Upper lobe of left lung (tissue), 6 donors: ENCODE data around the gene BMP7. TPM values are rescaled to one million over a fixed set of nuclear protein-coding genes. Genes with fewer than 3 reads are reported as not detected.

ENCODE experiments used
- ATAC-seq, 2 donors: fragments of 200-7000 bp; cut with Tn5 transposase; one replicate each; pipeline ENCODE4 v1.9.1; 2022; ENCODE audit warnings: mild to moderate bottlenecking in 2 of 2, moderate library complexity in 2 of 2; ENCODE audit not compliant: low FRiP score in 2 of 2
- DNase-seq, 2 donors: peaks; one replicate each; pipeline ENCODE4 v3.0.0-alpha.2; 2019 to 2020
- H3K27ac ChIP-seq, 4 donors: fragments of 200-600 bp; sonication (generic); one replicate each; pipeline ENCODE4 v1.5.1; 2016 to 2019
- H3K27me3 ChIP-seq, 4 donors: fragments of 200-600 bp; sonication (generic); one replicate each; pipeline ENCODE4 v1.5.1; 2017 to 2019
- H3K36me3 ChIP-seq, 4 donors: fragments of 200-600 bp; sonication (generic); one replicate each; pipeline ENCODE4 v1.5.1; 2016 to 2019
- H3K4me1 ChIP-seq, 4 donors: fragments of 200-600 bp; sonication (generic); one replicate each; pipeline ENCODE4 v1.5.1; 2018 to 2019
- H3K4me3 ChIP-seq, 4 donors: fragments of 200-600 bp; sonication (generic); one replicate each; pipeline ENCODE4 v1.5.1; 2017 to 2019; ENCODE audit warnings: mild to moderate bottlenecking in 2 of 4, moderate library complexity in 1 of 4
- H3K9me3 ChIP-seq, 4 donors: fragments of 200-600 bp; sonication (generic); one replicate each; pipeline ENCODE4 v1.5.1; 2018 to 2019
- EP300 ChIP-seq, 4 donors: sonication (generic); formaldehyde crosslinking; IDR thresholded peaks; one replicate each; pipeline ENCODE4 v1.5.1; 2017; ENCODE audit warnings: antibody characterized with exemption in 4 of 4, control low read depth in 2 of 4
- POLR2A ChIP-seq, 4 donors: fragments of 450-650 bp; IDR thresholded peaks; one replicate each; pipeline ENCODE4 v1.5.1; 2016 to 2017; ENCODE audit warnings: antibody characterized with exemption in 4 of 4, mild to moderate bottlenecking in 2 of 4
- POLR2AphosphoS5 ChIP-seq, 2 donors: sonication (generic); formaldehyde crosslinking; IDR thresholded peaks; one replicate each; pipeline ENCODE4 v1.5.1; 2017; ENCODE audit warnings: antibody characterized with exemption in 2 of 2
- WGBS, 2 donors: methylation state at CpG; one replicate each; pipeline ENCODE4 v1.1.5; 2017 to 2018; 5-methylcytosine and 5-hydroxymethylcytosine counted together
- total RNA-seq, 6 donors: library from RNA; depleted of rRNA in 4 of 6; stranded (reverse); fragments of >200 nt in 4 of 6; gene quantifications; one replicate each; pipeline versions ENCODE4 v1.1.0 to v1.2.1, GENCODE V29; 2016 to 2021
- TF ChIP-seq, protein P1 (sequence below), 6 experiments: fragments of 450-650 bp in 4 of 6; fragments of 200-600 bp in 2 of 6; sonication (generic) in 2 of 6; IDR thresholded peaks; one replicate each; pipeline ENCODE4 v1.5.1; 2016 to 2019; ENCODE audit warnings: antibody characterized with exemption in 6 of 6
- donor health status: DM: no; HTN: no; CAD: no; lungs with moderate emphysema.
- donor health status: DM: no; HTN: yes; CAD: no; lungs with severe emphysema.

BMP7 gene
- total RNA-seq, 6 donors from 2014 or later, result 0.30 to 4.0 (median 2.6) TPM; not detected in 1

DNA sequence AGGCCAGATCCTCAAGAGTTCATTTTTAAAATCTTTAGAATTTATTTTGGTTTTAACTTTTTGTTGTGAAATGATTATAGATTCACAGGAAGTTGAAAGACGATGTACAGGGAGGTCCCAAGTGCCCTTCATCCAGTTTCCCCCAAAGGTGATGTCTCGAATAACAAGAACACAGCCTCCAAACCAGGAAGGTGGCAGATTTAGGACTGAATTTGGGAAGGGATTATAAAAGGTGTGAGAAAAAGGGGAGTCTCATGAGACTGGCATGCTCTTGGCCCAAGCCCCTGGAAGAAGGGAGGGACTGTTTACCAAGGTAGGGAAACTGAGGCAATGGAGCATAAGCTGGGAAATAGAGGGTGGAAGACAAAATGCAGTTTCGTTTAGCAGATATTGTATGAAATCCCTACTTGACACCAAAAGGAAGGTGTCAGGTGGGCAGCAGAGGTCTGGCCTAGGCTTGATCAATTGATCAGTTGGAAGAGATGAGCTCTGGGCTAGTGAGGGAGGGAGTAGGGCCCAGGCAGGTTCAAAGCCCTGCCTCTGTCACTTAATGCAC, 81.2 kb downstream of the BMP7 start:
- ATAC-seq, result no peak
- no peak overlapping the region for H3K4me3 ChIP-seq
- H3K36me3 ChIP-seq, result no peaks in the 10 kb centered on the region
- no peaks in the 10 kb centered on the region for H3K27me3 ChIP-seq
- TF ChIP-seq, protein P1, sequence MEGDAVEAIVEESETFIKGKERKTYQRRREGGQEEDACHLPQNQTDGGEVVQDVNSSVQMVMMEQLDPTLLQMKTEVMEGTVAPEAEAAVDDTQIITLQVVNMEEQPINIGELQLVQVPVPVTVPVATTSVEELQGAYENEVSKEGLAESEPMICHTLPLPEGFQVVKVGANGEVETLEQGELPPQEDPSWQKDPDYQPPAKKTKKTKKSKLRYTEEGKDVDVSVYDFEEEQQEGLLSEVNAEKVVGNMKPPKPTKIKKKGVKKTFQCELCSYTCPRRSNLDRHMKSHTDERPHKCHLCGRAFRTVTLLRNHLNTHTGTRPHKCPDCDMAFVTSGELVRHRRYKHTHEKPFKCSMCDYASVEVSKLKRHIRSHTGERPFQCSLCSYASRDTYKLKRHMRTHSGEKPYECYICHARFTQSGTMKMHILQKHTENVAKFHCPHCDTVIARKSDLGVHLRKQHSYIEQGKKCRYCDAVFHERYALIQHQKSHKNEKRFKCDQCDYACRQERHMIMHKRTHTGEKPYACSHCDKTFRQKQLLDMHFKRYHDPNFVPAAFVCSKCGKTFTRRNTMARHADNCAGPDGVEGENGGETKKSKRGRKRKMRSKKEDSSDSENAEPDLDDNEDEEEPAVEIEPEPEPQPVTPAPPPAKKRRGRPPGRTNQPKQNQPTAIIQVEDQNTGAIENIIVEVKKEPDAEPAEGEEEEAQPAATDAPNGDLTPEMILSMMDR (IDR thresholded peaks at IDR 0.05), result no peak
- no peak for TF ChIP-seq EP300 (IDR thresholded peaks at IDR 0.05)
- TF ChIP-seq POLR2A (IDR thresholded peaks at IDR 0.05), result no peak
- no peak for TF ChIP-seq POLR2AphosphoS5 (IDR thresholded peaks at IDR 0.05)
- 76 to 78% methylated on average over 3 of the region's 3 CpGs for WGBS, 2 donors
- DNase-seq, result no peak
- H3K27ac ChIP-seq, result no peak overlapping the region
- H3K4me1 ChIP-seq, result no peaks in the 10 kb centered on the region
- no peaks in the 10 kb centered on the region for H3K9me3 ChIP-seq

DNA sequence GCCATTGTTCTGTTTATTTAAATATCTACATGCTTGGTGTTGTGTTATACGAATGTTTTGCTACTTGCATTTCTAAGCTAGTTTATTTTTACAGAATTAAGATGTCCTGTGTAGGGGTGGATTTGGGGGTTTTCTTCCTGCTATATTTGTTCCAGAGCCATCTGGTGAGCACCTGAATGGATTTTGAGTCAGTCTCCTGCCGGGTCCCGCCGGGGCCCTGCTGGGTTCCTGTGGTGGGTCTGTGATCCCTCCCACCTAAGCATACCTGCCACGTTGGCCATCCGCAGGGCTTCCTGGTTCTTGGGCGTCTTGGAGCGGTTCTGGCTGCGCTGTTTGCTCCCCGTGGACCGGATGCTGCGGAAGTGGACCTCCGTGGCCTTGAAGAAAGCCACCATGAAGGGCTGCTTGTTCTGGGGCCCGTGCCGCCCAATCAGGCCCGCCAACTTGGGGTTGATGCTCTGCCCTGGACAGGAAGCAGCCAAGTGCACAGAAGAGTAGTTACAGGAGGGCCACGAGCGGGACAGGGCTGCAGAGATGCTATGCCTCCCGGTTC, 82.9 kb downstream of the BMP7 start:
- no peak overlapping the region for H3K27ac ChIP-seq
- H3K4me3 ChIP-seq, result no peak overlapping the region
- 80 to 91% methylated on average over 7 to 19 of the region's 19 CpGs for WGBS, 2 donors
- H3K9me3 ChIP-seq, result no peaks in the 10 kb centered on the region
- DNase-seq (no peak), ATAC-seq (no peak)
- H3K27me3 ChIP-seq, result no peaks in the 10 kb centered on the region
- H3K4me1 ChIP-seq, result no peaks in the 10 kb centered on the region
- no peaks in the 10 kb centered on the region for H3K36me3 ChIP-seq
- TF ChIP-seq EP300 (IDR thresholded peaks at IDR 0.05), result no peak
- TF ChIP-seq POLR2A (IDR thresholded peaks at IDR 0.05), result no peak
- TF ChIP-seq POLR2AphosphoS5 (IDR thresholded peaks at IDR 0.05), result no peak
- TF ChIP-seq, protein P1 (IDR thresholded peaks at IDR 0.05), result no peak

DNA sequence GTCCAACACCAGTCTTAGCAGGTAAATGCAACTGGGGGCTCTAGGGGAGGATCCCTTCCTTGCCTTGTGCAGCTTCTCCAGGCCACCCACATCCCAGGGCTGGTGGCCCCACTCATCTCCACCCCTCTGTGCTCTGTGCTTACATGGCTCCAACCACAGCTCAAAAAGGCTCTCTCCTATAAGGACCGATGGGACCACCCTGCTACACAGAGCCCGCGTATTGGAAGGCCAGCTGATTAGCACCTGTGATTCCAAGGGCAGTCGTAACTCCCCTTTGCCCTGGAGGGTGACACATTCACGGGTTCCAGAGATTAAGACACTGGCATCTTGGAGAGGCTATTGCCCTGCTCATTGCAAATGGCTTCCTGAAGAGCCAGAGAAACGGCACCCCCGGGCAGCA, 84.8 kb downstream of the BMP7 start:
- WGBS, 2 donors, result 68 to 79% methylated on average over 4 to 7 of the region's 7 CpGs
- Histone ChIP-seq H3K4me3 (no peak overlapping the region), H3K27me3 (no peaks in the 10 kb centered on the region), H3K27ac (no peak overlapping the region), H3K4me1 (no peaks in the 10 kb centered on the region), H3K9me3 (no peaks in the 10 kb centered on the region), H3K36me3 (no peaks in the 10 kb centered on the region)
- no peak for ATAC-seq
- no peak for DNase-seq
- TF ChIP-seq, protein P1 (IDR thresholded peaks at IDR 0.05), result no peak
- TF ChIP-seq POLR2A (IDR thresholded peaks at IDR 0.05), result no peak
- TF ChIP-seq EP300 (IDR thresholded peaks at IDR 0.05), result no peak
- TF ChIP-seq POLR2AphosphoS5 (IDR thresholded peaks at IDR 0.05), result no peak

DNA sequence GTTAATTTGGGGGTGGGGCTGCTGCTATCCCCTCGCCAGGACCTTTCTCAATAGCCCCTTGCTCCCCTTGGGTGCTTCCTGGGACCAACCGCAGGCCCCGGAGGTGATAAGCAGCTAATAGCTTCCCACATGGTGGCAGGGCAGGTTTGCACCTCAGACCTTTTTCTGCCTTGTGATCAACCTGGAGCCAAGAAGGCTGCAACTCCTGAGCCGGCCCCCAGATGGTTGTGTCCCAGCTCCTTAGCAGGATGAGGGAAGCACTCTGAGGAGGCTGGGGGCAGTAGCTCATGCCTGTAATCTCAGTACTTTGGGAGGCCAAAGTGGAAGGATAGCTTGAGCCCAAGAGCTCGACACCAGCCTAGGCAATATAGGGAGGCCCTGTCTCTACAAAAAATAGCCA, 85.5 kb downstream of the BMP7 start:
- TF ChIP-seq, protein P1 (IDR thresholded peaks at IDR 0.05), result no peak
- TF ChIP-seq POLR2A (IDR thresholded peaks at IDR 0.05) (no peak), EP300 (IDR thresholded peaks at IDR 0.05) (no peak), POLR2AphosphoS5 (IDR thresholded peaks at IDR 0.05) (no peak)
- Histone ChIP-seq H3K27ac (no peak overlapping the region), H3K4me3 (no peak overlapping the region), H3K36me3 (no peaks in the 10 kb centered on the region), H3K4me1 (no peaks in the 10 kb centered on the region), H3K27me3 (no peaks in the 10 kb centered on the region), H3K9me3 (no peaks in the 10 kb centered on the region)
- 48 to 61% methylated on average over 2 to 5 of the region's 5 CpGs for WGBS, 2 donors
- ATAC-seq, result no peak
- no peak for DNase-seq

DNA sequence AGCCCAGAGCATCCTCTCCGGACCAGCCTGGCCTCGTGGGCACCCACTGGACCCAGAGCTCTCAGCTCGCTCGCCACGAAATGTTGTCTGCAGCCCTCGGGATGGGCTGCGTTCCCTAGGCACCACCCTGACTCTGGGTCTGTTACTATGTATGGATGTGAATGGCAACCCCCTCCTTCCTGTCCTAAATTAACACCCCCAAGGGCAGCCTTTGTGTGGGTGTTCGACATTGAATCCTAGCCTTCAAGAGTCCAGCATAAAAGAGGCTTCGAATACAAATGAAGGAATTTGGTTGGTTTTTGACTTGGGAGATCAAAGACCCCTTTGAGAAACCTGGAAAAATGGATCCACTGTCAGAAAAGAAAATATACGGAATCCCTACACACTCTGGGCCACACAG, 86.1 kb downstream of the BMP7 start:
- 73 to 74% methylated on average over 3 to 10 of the region's 10 CpGs for WGBS, 2 donors
- no peak overlapping the region for H3K27ac ChIP-seq
- H3K4me1 ChIP-seq, result no peaks in the 10 kb centered on the region
- ATAC-seq (no peak), DNase-seq (no peak)
- H3K27me3 ChIP-seq, result no peaks in the 10 kb centered on the region
- H3K9me3 ChIP-seq, result no peaks in the 10 kb centered on the region
- no peaks in the 10 kb centered on the region for H3K36me3 ChIP-seq
- H3K4me3 ChIP-seq, result no peak overlapping the region
- TF ChIP-seq, protein P1 (IDR thresholded peaks at IDR 0.05), result no peak
